Heart right ventricle (tissue), 16 donors: ENCODE data around the gene NFKB1. TPM values are rescaled to one million over a fixed set of nuclear protein-coding genes. Genes with fewer than 3 reads are reported as not detected.

Source experiments
- ATAC-seq, 8 donors: fragments of 200-7000 bp; cut with Tn5 transposase; one replicate each; pipeline ENCODE4 v1.9.1; 2020; ENCODE audit warnings: mild to moderate bottlenecking in 8 of 8, moderate library complexity in 8 of 8, moderate number of reproducible peaks in 1 of 8
- DNase-seq, 2 donors: peaks; one replicate each; pipeline ENCODE4 v3.0.0-alpha.2; 2020
- H3K27ac ChIP-seq, 10 donors: fragments of 200-600 bp; sonication (generic) in 2 of 10; one replicate each; pipeline versions ENCODE4 v1.5.0 to v1.8.0; 2020 to 2022; ENCODE audit warnings: mild to moderate bottlenecking in 3 of 10
- H3K27me3 ChIP-seq, 7 donors: fragments of 200-600 bp; one replicate each; pipeline ENCODE4 v1.8.0; 2021 to 2022; ENCODE audit warnings: mild to moderate bottlenecking in 2 of 7
- H3K36me3 ChIP-seq, 9 donors: fragments of 200-600 bp; sonication (generic) in 1 of 9; one replicate each; pipeline versions ENCODE4 v1.5.0 to v1.8.0; 2020 to 2022; ENCODE audit warnings: mild to moderate bottlenecking in 2 of 9
- H3K4me1 ChIP-seq, 9 donors: fragments of 200-600 bp; sonication (generic) in 1 of 9; one replicate each; pipeline versions ENCODE4 v1.5.0 to v1.8.0; 2020 to 2022; ENCODE audit warnings: mild to moderate bottlenecking in 4 of 9
- H3K4me3 ChIP-seq, 10 donors: fragments of 200-600 bp; sonication (generic) in 2 of 10; one replicate each; pipeline versions ENCODE4 v1.5.0 to v1.8.0; 2020 to 2022; ENCODE audit warnings: mild to moderate bottlenecking in 7 of 10, moderate library complexity in 2 of 10
- H3K9me3 ChIP-seq, 11 donors: fragments of 200-600 bp in 10 of 11; sonication (generic) in 2 of 11; one replicate each; pipeline versions ENCODE4 v1.5.0 to v1.8.0; 2013 to 2022; ENCODE audit warnings: mild to moderate bottlenecking in 2 of 11, control low read depth in 1 of 11, moderate library complexity in 1 of 11
- CTCF ChIP-seq, 9 donors: fragments of 200-600 bp; sonication (generic) in 2 of 9; IDR thresholded peaks; one replicate each; pipeline versions ENCODE4 v1.5.0 to v1.8.0; 2021 to 2022; ENCODE audit warnings: antibody characterized with exemption in 9 of 9, mild to moderate bottlenecking in 5 of 9, moderate library complexity in 1 of 9
- WGBS, 2 donors: extraction: QIAGEN DNeasy Blood & Tissue Kit; methylation state at CpG; one replicate each; pipeline ENCODE4 v1.1.7; 2013; ENCODE audit warnings: inconsistent platforms in 1 of 2; 5-methylcytosine and 5-hydroxymethylcytosine counted together
- intact Hi-C, 10 donors: fragments of 100-400 bp; cut with DNase I; formaldehyde crosslinking; loops; one replicate each; pipeline versions ENCODE4 v1.11.1 to v1.14.2; 2022
- polyA plus RNA-seq, 2 donors: library from polyadenylated mRNA; stranded (reverse); fragments of 200-250 nt; gene quantifications; one replicate each; pipeline ENCODE4 v1.2.3, GENCODE V29; 2013
- total RNA-seq, 10 donors: library from RNA; stranded (reverse); fragmentation: NEBNext Ultra II Directional in 3 of 10; extraction: Animal tissue kit (Norgen Biotek cat#: 25700) in 3 of 10; gene quantifications; one replicate each; pipeline versions ENCODE4 v1.2.1 to v1.2.4, GENCODE V29; 2021 to 2023
- donor health status: Arrhythmogenic right ventricular cardiomyopathy.
- donor health status: ischemic (EF 13 %, LVEDD 7.1; RV severe dilation, severe dysfunction).
- donor health status: healthy with polysubstance abuse.
- donor health status: DM: no; HTN: yes; CAD: no.
- donor health status: DM: no; HTN: no; CAD: no.
- donor health status: ischemic (EF 25% LVEDD 6.9; RV normal size, moderate dysfunction).
- donor health status: ischemic (EF 25% LVEDD 5.7; RV mildly dilated, moderate dysfunction).
- donor health status: healthy.
- donor health status: DM: yes; HTN: yes; CAD: no.
- donor health status: Ischemic cardiomyopathy.
- donor health status: ischemic (EF 35%, LVEDD 5.7; RV mildly dilated, moderate dysfunction).
- donor health status: nonischemic (EF 11% LVEDD 7.7; RV severe dilation, severe dysfunction).
- donor health status: DM: yes; HTN: yes; CAD: no.
- donor health status: PGD.
- donor health status: ischemic (EF 29% LVEDD 5.4; RV normal size, mild dysfunction).
- donor health status: nonischemic (EF 23%, LVEDD 6.1; RV moderate dilation, normal function).

The NFKB1 gene
- total and polyA plus RNA-seq, 12 donors: 4.5 to 30.3 (median 19.9) TPM

DNA sequence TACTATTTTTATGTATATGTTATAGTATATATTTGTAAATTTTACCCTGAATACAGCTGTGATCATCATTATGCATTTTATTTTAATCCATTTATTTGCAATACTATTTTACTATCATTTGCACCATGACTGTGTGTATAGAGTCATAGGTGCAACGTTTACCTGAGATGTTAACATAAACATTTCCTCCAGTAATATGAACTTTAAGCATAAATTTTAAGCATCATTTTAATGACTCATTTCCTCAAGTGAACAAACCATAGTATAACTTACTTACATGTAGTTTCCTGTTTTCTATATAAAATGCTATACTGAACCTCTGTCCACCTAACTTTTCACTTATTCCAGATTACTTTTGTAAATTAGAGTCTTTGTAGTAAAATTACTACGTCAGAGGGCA, 92.8 kb downstream of the NFKB1 start:
- Histone ChIP-seq H3K27me3 (no peaks in the 10 kb centered on the region), H3K27ac (no peak overlapping the region), H3K36me3 (peaks cover 0 to 99% (median 23%) of the 10 kb centered on the region in 9 donors), H3K9me3 (peaks cover 0 to 15% (median 0%) of the 10 kb centered on the region in 11 donors), H3K4me1 (peaks cover 0 to 19% (median 6%) of the 10 kb centered on the region in 9 donors), H3K4me3 (no peak overlapping the region)
- 66 to 91% methylated on average over 2 of the region's 2 CpGs for WGBS, 2 donors
- intact Hi-C loops: loop anchor here in 1 of 10 donors (10.0 kb wide), 1 partner anchor 139 kb away; no protein-coding TSS in a partner anchor
- ATAC-seq (no peak), DNase-seq (no peak)
- TF ChIP-seq CTCF (IDR thresholded peaks at IDR 0.05): no peak

GRCh38 chr4:102596532-102596931, 95.4 kb downstream of the NFKB1 start:
- ATAC-seq (no peak), DNase-seq (no peak)
- Histone ChIP-seq H3K27me3 (no peaks in the 10 kb centered on the region), H3K4me1 (peaks cover 0 to 19% (median 6%) of the 10 kb centered on the region in 9 donors), H3K36me3 (peaks cover 0 to 100% (median 26%) of the 10 kb centered on the region in 9 donors), H3K9me3 (peaks cover 0 to 4% (median 0%) of the 10 kb centered on the region in 11 donors), H3K4me3 (no peak overlapping the region), H3K27ac (no peak overlapping the region)
- no peak for TF ChIP-seq CTCF (IDR thresholded peaks at IDR 0.05)
- WGBS, 2 donors: 86 to 88% methylated on average over 4 of the region's 4 CpGs
- intact Hi-C loops: loop anchor here in 1 of 10 donors (10.0 kb wide), 1 partner anchor 142 kb away; no protein-coding TSS in a partner anchor

- intact Hi-C loops: loop anchor here in 1 of 10 donors (10.0 kb wide), 1 partner anchor 143 kb away; no protein-coding TSS in a partner anchor
- peaks cover 0 to 100% (median 21%) of the 10 kb centered on the region in 9 donors for H3K36me3 ChIP-seq
- peak in 7 of 8 donors; percentile 42 to 79 (median 66) for ATAC-seq
These were observed 97.1 kb downstream of the NFKB1 start for GRCh38 chr4:102598086-102598761.

More at GRCh38 chr4:102598086-102598761, 97.1 kb downstream of the NFKB1 start:
- Histone ChIP-seq H3K4me1 (peaks cover 0 to 19% (median 6%) of the 10 kb centered on the region in 9 donors), H3K27me3 (no peaks in the 10 kb centered on the region), H3K4me3 (no peak overlapping the region), H3K27ac (peak overlapping the region in 6 of 10 donors; percentile 11 to 53 (median 47)), H3K9me3 (no peaks in the 10 kb centered on the region)
- no peak for TF ChIP-seq CTCF (IDR thresholded peaks at IDR 0.05)
- WGBS, 2 donors: 65 to 74% methylated on average over 1 of the region's 1 CpG
- no peak for DNase-seq
